GM19035 (cell line): ENCODE data around the gene CDC45.
A peak's percentile ranks its signal among the peaks of the same experiment; 100 is the strongest.
"Not testable (repeated sequence)": the region's sequence is repeated elsewhere in the genome, so short reads cannot be mapped to it uniquely, and the experiment has no call there.

Experiments
- ATAC-seq: cut with Tn5 transposase; IDR thresholded peaks from one replicate; pipeline ENCODE4 v1.9.1; 2021; ENCODE audit not compliant: unreplicated experiment

CDC45 gene, protein sequence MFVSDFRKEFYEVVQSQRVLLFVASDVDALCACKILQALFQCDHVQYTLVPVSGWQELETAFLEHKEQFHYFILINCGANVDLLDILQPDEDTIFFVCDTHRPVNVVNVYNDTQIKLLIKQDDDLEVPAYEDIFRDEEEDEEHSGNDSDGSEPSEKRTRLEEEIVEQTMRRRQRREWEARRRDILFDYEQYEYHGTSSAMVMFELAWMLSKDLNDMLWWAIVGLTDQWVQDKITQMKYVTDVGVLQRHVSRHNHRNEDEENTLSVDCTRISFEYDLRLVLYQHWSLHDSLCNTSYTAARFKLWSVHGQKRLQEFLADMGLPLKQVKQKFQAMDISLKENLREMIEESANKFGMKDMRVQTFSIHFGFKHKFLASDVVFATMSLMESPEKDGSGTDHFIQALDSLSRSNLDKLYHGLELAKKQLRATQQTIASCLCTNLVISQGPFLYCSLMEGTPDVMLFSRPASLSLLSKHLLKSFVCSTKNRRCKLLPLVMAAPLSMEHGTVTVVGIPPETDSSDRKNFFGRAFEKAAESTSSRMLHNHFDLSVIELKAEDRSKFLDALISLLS

DNA sequence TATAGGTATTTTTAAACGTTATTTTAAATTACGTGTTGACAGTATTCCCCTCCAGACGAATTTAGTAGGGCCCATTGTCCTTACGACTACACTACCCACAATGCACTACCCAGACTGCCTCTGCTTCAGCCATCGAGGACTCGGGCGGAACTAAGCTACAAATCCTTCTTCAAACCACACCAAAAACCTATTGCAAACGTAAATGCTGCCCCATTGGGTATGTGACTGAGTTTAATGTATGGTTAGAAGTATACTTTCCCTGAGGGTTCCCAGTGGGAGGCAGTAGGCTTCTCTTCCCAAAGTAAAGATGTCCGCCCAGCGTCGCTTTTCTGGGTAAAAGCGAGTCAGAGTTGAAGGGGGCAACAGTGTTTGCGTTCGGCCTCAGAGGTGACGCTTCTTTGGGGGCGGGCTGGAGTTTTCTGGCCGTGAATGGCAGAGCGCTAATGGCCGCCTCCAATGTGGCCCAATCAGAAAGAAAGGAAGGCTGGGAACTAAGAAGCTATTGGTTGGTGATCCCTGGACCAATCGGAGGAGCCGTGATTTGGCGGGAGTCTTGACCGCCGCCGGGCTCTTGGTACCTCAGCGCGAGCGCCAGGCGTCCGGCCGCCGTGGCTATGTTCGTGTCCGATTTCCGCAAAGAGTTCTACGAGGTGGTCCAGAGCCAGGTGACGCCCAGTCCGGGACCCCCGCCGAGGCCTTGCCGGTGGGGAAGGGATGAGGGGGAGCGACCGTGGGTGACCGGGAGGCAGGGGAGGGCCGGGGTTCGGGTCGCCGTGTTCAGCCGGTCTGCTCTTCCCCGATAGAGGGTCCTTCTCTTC, at the start of gene CDC45:
CDC45 (plus strand) TSS at position 566 of the 818 bp plus-strand sequence; CDS start at position 615, 49 bp downstream.
- ATAC-seq: peak; percentile 91

DNA sequence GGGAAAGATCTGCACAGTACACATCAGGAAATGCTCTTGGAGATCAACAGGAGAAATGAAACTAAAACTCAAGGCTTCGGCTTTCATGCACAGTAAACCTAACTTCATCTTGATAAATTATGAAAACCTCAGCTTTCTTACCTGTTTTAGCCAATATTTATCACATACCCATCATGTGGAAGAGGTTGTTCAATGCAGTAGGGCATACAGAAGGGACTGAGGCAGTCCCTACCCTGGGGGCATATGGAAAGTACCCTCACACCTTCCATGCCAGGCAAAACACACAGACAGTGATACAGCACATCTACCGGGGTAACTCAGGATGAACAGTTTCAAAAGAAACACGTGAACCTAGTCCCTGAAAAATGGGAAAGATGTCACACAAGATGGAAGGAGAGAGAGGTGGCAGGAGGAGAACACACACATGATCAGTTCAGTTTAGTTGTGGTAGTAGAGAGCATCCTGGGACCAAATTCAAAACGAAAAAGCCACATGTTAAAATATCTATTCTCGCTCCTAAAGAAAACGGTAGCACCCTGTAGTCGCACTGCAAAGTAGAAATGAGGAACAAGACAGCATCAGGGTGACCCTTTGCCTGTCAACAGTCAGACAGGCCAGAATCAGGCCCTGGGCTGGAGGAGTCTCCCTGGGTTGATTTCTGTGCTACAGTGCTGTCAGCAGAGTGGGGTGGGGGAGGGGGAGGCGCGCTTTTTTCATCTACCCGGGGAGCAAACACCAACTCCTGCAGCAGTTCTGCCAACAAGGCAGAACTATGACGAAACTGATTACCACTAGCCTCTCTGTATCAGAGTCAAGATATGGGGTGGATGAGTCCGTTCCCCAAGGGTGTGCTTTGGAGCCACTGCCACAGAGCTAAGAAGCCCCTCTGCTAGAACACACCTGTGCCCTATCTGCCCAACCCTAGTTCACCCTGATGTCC, 49.5 kb upstream of the CDC45 start:
- no peak for ATAC-seq

DNA sequence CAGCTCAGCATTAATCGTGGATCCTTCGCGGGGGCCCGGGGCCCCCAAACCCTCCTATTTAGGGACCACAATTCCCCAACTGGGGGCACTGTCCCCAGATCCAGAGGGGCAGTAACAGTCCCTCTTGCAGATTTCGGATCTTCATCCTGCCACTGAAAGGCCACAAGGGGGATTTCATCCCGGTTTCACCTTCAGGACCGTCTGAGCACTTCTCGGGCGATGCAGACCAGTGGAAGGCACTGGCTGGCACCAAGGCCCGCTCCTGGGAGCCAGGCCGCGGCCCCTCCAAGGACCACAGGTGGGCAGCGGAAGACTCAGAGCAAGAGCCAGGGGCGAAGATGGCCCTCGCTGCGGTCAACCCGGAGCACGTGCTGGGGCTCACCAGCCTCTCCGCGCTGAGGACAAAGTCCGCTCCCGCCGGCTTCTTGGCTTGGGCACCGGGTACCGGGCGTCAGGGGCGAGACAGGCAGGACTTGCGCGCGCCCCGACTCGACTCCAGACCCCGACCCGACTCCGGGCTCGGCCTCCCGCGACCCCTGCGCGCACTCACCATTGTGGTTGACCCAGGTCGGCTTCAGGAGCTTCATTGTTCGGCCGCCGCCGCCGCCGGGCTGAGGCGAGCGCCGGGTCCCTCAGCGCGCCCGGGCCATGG, 48.7 kb upstream of the CDC45 start:
- peak; percentile 7 for ATAC-seq

DNA sequence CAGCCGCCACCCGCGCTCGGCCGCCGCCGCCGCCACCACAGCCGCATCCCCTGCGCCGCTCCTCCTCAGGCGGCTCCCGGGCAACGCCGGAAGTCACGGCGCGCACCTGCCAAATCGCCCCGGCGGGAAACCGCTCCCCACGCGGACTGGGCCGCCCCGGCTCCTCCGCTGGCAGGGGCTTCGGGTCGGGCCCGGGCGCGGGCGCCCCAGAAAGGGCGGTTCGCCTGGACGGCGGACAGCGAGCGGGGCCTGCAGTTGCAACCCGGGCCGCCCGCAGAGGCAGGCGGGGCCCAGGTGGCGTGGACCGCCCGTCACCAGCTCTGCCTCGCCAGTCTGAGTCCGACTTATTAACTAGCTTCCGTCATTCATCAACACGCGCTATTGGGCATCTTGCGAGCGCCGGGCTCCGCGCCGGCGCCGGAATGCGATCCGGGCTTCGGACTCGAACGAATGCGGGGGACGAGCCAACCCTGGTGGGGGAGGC, 48.0 kb upstream of the CDC45 start, which contains the start of gene HIRA:
HIRA (minus strand) TSS at position 85 of the 484 bp plus-strand sequence. CDS start 257 bp downstream, outside the sequence.
- ATAC-seq: peak; percentile 58

DNA sequence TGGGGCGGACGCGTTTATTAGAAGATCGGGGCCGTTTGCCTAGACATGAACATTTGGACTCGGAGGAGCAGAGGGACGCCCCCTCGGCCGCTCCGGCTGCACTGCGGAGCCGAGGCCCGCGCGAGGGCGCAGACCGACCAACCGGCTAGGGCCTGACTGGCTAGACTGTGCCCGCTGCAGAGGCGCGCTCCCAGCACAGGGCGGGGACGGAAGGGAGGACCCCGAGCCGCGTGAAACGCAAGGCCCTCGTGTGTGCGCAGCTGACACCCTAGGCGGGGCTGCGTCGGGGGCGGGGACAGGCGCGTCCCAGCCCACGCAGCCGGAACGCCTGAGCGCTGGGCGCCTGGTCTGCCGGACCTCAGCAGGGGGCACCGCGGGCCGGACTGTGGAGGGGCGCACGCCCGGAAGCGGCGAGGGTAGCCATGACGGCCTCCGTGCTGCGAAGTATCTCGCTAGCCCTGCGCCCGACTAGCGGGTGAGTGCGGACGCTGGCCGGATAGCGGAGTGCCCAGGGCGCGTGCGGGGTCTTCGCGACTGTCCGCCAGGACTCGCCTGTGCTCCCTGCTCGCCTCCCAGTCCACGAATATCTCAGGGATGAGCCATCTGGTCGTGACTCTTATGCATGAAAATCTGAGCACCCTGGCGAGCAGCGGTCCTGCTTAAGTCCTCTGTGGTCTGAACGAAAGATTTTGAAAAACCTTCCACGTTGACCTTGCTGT, 47.4 kb upstream of the CDC45 start, which contains the start of gene MRPL40:
MRPL40 (plus strand) TSS at position 413 of the 719 bp plus-strand sequence; CDS start at position 423, 10 bp downstream.
- peak; percentile 78 for ATAC-seq

DNA sequence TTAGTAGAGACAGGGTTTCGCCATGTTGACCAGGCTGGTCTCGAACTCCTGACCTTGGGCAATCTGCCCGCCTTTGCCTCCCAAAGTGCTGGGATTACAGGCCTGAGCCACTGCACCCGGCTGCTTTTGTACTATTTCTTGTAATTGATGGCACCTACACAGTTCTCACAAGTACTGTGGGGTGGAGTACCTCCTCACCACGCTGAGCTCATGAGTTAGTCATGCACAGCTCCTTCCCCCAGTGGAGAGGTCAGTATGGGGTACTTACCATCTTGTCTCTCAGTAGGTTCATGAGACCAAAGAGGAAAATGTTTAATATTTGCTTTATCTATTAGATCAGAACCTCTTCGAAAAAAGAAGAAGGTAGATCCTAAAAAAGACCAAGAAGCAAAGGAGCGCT, 45.3 kb upstream of the CDC45 start:
- ATAC-seq: no peak

DNA sequence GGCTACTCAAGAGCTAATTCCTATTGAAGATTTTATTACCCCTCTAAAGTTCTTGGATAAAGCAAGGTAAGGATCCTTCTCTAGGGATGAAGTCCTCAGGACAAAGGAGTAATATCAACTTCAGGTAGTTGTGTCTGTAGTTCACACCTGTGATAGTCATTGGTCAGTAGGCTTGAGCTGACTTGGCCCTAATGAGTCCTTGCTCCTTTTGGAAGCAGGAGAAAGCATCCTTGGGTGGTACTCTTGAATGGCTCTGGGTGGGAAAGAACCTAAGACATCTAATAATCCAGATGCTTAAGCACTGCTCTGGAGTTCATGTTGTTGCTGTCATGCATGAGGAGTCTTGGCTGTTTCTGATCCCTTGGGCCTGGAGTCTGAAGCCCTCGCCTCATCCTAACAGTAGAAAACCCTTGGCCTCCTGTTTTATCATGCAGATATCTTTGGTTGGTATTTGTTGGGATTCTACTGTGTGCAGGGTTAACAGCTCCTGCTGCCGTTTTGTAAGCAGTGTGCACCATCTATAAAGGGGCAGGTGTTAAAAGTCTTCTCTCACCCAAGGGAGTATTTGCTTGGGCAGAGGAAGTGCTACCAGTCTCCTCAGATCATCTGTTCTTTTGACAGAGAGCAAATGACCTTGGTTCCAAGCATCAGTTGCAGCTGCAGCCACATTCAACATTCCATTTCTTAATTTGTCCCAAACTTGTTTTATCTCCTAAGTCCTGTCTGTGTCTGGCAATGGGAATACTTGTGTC, 44.7 kb upstream of the CDC45 start:
- ATAC-seq: no peak

DNA sequence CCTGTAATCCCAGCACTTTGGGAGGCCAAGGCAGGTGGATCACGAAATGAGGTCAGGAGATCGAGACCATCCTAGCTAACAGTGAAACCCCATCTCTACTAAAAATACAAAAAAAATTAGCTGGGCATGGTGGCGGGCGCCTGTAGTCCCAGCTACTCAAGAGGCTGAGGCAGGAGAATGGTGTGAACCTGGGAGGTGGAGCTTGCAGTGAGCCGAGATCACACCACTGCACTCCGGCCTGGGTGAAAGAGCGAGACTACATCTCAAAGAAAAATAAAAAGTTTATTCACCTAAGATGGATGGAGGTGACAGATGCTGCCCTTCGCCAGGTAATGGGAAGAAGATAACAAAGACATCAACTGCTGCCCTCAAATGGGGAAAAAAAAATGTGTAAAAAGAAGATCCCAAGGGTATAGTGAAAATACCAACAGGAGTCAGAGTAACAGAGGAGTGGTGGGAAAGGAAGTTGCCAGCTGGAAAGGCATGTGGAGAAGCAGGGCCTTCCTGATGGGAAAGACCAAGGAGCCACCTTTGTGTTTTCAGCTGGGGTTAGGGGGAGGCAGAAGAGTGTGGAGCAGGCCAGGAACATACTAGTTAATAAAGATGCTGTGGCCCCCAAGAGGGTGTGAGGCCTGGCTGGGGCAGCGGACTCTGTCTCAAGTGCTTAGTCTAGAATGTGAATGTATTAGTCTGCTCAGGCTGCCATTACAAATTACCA, 43.1 kb upstream of the CDC45 start:
- not testable (repeated sequence) for ATAC-seq

DNA sequence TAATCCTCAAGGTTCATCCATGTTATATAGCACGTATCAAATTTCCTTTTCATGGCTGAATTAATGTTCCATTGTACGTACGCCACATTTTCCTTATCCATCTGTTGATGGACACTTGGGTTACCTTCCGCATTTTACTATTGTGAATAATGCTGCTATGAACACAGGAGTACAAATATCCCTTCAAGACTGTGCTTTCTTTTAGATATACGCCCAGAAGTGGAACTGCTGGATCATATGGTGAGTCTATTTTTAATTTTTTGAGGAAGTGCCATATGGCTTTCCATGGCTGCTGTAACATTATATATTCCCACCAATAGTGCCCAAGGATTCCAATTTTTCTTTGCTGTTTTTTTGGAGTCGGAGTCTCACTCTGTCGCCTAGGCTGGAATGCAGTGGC, 41.4 kb upstream of the CDC45 start:
- ATAC-seq: no peak

DNA sequence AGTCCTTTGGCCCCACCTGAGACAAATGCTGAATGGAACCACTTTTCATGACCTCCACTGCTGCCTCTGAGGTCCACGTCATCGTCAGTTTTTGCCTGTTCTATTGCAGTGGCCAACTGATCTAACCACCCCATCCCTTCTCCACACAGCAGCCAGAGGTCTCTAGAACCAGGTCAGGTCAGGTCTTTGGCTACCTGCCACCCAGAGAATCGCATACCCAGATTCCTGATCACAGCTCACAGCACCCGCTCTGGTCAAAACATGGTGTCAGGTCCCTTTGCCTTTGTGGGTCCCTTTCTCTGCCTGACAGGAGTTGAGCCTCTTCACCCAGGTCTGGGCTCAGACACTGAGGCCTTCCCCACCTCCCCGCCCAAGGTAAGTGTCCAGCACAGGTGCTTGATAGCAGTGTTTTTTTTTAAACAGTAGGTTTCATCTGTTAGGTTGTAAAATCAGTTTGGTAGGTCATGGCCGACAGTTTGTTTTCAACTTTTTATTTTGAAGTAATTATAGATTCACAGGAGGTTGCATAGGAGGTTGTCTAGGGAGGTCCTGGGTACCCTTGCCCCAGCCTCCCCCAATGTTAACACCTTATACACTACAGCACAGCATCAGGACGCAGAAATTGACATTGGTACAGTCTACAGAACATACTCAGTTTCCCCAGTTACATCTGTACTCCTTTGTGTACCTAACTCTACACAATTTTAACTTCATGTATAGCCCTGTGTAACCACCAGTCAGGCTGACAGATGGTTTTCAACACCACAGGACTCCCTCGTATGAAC, 39.1 kb upstream of the CDC45 start:
- ATAC-seq: no peak

DNA sequence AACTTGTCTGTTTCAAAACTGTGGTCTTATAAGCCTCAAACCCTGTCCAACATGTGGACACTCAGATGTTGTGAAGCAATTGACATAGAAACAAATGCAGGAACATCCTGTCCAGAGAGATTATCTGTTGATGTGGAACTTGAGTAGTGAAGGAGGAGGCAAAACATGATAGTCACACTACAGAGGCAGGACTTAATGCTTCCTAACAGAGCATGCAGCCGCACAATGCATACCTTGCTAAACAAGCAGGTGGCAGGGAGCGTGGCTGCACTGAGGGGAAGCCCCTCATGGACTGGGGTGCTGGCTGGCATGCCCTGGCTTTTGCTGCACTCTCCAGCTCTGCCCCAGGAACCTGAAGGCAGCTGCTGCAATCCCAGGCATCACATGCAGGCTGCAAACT, 37.6 kb upstream of the CDC45 start:
- no peak for ATAC-seq

DNA sequence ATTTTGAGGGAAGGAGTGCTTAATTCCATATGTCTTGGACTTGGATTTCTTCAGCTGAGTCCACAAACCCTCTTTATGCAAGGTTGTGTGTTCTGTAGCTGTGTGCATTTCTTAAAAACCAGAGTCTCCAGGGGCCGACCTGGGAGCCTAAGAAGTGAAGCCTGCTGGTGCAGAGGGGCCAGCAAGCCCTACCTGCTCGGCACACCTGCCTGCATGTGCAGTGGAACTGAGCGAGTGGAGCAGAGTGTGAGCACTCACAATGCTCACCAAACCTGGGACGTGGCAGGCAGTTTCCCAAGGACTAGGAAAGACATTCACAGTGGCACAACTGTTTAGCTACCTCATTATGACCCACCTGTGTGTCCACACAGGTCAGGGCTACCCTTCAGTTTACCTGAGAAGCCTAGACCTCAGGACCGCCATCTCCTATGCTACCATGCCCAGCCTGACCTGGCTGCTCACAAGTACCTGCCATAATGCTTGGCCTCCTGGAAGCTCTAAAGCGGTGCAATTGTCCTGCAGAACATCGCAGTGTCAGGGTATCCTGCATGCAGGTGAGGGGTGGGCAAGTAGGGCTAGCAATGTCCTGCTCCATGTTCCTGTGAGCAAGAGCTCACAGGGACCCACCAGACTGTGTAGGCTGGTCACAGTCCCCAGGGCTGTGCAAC, 36.0 kb upstream of the CDC45 start:
- no peak for ATAC-seq

DNA sequence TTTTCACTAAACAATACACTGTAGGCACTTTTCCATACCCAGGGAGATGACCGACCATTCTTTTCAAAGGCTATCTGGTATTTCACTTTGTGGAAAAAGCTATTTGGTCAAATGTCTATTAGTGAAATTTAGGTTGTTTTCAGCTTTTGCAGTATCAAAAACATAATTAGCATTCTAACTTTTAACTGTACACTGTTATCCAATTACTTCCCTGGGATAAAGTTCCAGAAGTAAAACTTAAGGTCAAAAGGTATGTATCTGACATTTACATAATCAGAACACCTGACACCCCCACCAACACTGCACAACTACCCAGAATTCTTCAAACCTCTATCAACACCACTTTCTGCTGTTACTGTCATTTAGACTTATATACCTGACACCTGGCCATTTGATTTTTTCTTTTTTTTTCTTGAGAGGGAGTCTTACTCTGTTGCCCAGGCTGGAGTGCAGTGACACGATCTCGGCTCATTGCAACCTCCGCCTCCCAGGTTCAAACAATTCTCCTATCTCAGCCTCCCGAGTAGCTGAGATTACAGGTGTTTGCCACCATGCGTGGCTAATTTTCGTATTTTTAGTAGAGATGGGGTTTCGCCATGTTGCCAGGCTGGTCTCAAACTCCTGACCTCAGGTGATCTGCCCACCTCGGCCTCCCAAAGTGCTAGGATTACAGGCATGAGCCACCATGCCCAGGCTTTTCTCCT, 34.3 kb upstream of the CDC45 start:
- ATAC-seq: not testable (repeated sequence)

DNA sequence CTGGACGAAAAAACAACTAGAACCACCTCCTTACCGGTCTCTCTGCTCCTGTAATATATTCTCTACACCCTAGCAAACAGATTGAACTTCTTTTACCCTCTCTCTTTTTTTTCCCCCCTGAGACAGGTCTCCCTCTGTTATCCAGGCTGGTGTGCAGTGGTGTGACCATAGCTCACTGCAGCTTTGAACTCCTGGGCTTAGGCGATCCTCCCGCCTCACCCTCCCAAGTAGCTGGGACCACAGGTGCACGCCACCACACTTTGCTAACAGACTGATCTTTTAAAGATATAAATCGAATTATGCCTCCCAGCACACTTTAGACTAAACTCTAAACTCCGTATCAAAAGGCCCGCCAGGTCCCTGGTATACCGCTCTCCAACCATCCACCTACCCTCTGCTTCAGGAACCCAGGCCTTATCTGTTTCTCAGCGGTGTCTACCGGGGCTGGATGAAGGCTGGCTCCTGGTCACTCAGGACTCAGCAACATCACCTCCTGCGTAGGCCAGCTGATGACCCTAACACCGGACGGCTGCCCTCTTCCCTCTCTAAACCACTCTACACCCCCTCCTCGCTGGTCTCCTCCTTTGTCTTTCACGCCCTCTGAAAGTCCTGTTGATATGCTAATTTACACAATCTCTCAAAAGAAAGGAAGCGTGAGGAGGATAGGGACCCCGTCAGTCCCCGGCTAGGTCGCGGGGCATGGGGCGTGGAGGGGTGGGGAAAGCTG, 33.0 kb upstream of the CDC45 start:
- ATAC-seq: no peak
